Hypothalamus (tissue), 51 donors: Measurements from ENCODE around the gene TMEM59L.
"Not testable (repeated sequence)": the region's sequence is repeated elsewhere in the genome, so short reads cannot be mapped to it uniquely, and the experiment has no call there.

Source experiments
- DNase-seq, 51 donors: peaks; one replicate each; lab custom pipeline; 2025; lab: John Stamatoyannopoulos, UW

TMEM59L gene

DNA sequence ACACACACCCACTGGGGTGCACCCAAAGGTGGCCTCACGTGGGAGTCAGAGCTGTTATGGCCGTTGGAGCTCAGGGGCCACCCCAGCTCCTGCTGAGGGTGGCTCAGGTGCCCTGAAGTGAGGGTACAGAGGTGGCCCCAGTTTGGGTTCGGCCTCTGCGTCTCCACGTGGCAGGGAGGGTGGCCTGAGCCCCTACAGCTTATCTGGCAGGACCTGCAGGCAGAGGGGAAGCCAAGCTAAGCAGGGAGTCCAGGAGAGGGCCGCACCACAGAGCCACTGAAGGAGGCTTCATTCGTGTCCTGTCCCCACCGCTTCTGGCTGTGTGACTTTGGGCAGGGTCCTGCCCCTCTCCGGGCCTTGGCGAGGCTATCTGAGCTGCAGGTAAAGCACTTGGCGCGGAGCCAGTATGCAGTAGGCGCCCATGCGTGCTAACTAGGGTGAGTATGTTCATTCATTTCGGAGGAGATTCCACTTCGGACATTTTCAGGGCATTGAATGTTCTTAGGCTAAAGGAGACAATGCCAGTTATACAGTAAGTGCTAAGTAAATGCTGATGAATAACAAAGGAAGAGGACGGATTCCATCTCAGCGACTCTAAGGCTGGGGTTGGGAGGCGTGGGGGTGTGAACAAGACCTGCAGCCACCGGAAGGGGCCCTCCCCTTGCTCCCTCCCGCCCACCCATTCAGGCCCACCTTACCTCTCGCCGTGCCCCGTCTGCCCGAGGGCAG, 19.1 kb upstream of the TMEM59L start:
- peak in 2 of 51 donors; percentile 5 to 6 for DNase-seq

DNA sequence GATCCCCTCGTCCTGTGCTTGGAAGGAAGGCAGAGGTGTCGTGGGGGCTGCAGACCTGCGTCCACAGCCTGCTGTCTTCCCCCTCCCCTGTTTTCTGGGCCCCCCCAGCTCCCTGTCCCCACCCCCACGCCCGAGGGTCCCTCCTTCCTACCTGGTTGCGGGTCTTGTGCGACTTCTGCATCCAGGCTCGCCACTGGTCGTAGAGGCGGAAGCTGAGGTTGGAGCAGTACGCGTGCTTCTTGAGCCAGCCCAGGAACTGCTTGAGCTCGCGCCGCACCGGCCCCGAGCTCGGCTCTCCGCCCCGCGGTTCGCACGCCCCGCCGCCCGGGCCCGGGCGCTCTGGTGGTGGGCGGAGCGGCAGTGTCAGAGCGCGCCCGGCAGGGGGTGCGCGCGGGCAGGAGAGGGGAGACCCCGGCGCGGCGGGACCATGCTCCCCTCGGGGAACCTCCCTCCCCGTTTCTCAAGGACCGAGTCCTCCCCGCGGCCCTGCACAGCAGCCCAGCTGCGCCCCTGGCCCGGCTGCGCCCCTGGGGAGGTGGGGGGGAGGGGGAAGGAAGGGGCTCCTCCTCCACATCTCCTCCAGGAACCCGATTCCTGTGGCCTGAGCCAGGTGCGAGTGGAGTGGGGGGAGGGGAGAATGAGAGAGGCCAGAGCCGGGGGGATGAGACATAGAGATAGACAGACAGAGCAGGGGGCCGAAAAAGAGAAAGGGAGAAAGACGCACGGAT, 18.4 kb upstream of the TMEM59L start:
- DNase-seq = peak in 37 of 51 donors; percentile 7 to 70 (median 40)

DNA sequence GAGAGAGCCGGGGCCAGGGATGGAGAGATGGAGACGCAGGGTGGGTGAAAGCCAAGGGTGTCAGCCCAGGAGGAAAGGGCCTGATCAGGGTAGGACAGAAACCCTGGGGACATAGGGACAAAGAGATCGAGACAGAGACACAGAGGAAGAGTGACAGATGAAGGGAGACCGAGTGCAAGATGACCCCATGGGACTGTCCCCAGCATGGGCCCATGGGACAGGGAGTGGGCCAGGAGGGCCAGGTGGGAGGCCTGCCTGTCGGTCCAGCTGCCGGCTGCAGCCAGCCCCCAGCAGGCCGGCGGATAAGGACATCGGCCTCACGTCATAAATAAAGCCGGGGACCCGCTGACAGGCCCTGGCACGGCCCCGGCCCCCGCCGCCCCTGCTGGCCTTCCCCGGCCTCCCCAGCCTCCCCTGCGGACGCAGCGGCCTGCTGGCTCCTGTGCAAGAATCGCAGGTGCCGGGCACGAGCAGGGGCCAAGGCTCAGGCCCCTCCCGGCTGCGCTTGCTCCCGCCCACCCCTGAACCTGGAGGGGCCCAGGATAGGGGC, 17.8 kb upstream of the TMEM59L start:
- no peak for DNase-seq

DNA sequence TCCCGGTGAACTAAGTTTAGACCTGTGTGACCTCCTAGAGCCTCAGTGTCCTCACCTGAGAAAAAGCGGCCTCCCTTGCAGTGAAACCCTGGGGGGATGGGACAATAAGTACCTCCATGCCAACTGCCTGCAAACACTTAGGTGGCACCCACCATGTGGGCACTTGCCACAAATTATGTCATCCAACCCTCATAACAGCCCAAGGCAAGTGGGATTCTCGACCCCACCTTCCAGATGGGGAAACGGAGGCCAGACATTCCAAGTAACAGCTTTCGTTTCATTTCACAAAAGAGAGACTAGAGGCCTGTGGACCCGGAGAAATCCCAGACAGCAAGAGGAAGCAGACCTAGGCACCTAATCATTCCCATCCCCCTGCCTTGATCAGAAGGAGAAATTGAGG, 17.2 kb upstream of the TMEM59L start:
- no peak for DNase-seq

DNA sequence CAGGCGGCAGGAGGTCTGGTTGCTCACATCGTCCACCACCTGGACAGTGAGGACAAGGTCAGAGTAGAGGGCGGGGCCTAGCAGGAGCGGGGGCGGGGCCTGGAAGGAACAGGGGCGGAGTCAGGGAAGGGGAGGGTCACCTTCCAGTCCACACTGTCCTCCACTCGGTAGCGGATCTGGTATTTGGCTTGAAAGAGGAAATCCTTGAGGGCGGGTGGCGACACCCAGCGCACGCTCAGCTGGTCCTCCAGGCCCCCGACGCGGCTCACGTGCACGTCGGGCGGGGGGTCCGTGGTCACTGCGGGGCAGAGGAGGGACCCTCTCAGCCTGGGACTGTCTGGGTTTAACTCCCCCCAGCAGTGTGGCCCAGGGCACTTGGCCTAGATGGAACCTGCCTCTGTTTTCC, 15.9 kb upstream of the TMEM59L start:
- DNase-seq = peak in 3 of 51 donors; percentile 8 to 19 (median 16)

DNA sequence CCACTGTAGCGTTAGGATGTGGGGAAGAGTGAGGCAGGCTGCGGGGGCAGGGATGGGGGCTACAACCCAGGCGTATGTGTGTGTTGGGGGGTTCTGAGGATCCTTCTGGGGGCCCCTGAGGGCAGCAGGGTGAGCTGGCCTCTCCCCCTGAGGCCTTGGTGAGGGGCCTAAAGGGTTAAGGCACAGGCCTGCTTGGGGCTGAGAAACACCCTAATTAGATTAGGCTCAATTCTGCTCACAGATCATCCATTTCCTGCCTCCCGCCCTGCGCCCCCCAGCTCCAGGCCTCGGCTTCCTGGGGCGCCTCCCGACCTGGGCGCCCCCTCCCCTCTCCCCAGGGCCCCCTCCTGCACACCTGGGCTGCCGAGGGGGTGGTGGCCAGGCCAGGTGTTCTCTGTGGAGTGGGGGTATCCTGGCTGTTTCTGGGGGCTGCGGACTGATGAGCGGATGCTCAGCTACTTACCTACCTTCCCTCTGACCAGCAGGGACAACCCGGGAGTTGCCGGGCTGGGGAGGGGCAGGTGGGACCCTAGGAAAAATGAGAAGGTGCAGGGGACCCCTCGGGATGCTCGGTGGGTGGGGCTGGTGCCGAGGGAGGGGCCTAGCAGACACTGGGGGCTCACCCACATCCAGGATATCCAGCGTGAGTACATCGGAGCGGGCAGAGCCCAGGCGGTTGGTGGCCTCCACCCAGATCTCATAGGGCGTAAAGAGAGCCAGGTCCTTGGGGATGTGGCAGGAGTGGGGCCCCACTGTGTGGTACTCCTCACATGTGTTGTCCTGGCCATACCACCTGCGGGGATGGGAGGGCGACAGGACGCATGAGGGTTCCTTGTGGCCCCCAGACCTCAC, 14.6 kb upstream of the TMEM59L start:
- no peak for DNase-seq

DNA sequence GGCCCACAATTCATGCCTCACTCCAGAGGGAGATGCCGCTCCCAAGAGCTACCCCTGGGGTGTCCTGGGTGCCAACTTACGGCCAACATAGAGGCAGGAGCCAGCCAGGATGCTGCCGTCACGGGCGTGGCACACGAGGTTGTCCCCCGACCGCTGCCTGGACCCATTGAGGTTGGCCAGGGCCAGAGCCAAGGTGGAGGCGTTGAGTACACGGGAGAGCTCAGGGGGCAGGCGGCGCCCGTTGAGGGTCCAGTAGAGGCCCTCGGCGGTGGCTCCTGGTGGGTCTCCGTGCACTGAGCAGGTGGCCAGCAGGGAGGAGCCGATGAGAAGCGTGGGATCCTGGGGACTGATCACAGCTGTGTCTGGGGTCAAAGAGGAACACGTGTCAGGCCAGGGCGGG, 13.2 kb upstream of the TMEM59L start:
- DNase-seq = no peak

DNA sequence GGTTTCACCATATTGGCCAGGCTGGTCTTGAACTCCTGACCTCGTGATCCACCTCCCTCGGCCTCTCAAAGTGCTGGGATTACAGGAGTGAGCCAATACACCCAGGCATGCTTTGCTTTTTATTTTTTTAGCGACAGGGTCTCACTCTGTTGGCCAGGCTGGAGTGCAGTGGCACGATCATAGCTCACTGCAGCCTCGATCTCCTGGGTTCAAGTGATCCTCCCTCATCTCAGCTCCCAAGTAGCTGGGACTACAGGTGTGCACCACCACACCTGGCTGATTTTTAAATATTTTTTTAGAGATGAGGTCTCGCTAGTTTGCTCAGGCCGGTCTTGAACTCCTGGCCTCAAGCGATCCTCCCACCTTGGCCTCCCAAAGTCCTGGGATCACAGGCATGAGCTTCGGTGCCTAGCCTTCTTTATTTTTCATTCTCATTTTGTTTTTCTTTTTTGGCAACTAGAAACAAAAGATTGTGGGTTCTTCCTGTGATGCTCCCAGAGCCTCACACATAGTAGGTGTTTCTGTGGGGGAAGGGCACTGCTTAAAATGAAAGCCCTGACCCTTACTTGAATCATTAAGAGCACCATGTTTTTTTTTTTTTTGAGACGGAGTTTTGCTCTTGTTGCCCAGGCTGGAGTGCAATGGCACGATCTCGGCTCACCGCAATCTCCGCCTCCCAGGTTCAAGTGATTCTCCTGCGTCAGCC, 11.8 kb upstream of the TMEM59L start:
- DNase-seq = not testable (repeated sequence)

DNA sequence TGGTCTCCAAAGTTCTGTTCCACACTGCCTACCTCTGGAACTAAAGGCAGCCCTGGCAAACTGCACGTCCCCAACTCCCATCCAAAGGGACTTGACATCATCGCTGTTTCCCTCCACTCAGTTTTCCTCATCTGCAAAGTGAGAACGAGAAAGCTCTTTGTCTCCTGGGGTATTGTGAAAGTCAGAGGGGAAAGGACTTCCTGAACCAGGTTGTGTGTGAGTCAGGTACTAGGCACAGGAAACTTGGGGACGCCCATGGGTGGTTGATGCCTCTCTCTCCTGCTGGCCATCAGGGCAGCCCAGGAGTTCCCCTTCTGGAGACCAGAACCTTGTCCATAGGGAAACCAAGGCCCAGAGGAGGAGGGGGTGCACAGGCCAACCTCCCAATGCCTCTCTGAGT, 10.8 kb upstream of the TMEM59L start:
- DNase-seq = no peak

DNA sequence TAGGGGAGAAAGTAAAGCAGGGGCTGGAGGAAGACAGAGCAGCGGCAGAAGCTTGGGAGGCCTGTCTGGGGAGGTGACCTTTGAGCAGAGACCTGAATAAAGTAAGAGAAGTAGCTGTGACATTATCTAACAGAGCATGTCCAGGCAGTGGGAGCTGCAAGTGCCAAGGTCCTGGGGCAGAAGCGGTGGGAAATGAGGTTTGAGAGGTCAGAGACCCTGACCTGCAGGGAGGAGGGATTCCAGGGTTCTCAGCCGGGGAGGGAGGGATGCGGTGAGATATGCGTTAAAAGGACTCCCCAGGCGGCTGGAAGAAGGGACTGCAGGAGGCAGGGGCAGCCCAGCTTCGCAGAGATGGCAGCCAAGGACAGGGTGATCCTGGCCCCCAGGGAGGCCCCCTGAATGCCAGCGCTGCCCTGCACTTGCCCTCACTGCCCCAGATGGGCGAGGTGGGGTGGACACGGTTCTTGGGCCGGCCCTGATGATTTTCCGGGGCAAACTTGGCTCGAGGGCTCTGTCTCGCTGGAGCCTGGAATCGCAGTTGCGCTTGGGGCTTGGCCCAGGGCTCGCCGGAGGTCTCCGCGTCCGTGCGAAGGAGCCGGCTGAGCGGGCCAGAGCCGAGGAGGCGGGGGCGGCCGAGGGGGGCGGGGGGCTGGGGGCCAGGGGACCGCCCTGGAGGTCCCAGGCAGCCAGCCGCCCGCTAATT, 9.3 kb upstream of the TMEM59L start:
- no peak for DNase-seq

DNA sequence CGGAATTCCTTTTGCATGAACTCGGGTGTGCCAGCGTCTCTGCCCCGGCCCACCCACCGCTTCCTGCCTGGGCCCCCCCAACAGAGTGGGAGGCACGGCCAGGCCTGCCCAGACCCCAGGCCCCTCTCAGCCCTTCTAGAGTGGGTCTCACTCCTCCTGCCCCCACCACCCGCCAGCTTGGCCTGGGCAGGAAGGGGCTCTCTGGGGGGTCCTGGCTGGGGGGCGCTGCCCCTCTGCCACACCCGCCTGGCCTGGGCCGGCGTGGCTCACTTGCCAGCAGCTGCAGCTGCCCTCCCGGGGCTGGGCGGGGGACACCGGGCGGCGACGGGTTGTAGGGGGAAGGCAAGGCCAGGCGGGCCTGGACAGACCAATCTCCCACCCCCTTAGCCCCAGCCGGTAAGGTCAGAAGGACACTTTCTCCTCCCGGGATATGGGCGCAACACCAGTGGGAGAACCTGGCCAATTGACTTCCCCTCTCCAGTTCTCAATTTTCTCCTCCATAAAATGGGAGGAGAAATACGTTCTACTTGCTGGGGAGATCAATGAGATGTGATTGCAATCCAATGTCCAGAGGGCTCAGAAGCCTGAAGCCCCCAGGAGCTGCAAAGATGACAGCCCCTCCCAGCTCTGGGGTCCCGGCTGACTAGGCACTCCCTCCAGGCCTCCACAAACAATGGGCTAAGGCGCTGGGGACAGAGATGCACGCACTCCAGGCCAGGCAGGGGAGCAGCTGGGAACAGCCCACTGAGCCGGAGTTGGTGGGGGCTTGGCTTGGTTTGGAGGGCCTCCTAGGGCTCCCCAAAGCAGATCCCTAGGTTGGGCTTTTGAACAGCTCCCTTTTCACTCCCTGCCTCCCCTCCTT, 8.5 kb upstream of the TMEM59L start:
- DNase-seq = no peak

DNA sequence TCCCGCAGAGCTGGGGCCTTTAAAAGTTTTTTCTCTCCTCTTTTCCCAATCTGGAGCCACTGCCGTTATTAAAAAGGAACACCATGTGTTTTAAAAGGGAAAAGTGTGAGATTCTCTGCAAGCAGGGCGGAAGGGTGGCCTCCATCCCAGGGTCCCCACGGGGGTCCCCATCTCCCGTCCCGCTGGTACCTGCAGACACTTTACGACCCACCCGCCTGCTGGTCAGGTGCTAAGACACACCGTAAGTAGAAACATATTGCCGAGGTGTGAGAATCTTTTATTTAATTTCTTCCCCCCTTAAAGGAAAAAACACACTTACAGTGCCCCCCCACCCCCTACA, 7.9 kb upstream of the TMEM59L start:
- no peak for DNase-seq

DNA sequence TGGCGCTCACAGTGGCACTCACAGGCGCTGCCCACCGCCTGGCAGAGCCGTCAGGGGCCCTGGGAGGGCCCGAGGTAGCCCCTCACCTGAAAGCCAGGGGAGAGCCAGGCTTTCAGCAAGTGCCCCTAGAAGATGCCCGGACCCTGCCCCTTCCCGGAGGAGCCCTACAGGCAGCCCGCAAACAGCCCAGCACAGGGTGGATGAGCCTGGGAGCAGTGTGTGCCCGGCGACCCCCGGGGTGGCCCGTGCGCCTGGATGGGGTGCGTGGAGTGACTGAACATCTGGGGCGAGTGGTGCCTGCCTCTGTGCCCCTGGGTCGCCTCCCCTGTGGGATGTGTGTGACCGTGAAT, 7.5 kb upstream of the TMEM59L start:
- DNase-seq = no peak

DNA sequence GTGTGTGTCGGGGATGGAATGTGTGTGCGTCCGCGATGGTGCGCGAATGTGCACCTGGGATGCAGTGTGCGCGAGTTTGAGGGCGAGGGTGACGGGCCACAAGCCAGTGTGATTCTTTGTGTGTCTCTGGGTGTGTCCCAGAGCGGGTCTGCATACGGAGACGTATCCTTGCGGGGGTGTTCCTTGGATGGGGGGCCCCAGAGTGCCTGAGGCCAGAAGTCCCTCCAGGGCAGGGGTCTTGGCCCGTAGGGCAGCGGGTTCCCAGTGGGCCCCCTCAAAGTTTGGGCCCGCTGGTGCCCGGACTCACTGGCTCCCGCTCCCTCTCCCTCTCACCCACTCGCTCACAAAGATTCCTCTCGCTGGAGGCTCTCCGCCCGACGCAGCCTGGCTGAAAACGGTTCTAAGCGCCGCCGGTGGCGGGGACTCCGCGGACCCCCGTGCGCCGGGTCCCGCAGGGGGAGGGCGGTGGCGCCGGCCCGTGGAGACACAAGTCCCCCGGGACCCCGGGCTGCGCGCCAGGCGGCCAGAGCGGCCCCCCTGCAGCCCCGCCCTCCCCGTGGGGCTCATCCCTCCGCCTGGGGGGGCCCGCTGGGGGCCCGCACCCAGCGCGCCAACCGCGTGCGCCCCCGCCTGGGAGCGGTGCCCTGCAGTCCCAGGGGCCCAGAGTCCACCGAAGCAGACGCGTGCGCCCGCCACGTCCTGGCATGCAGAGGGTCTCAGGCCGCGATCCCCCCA, 7.0 kb upstream of the TMEM59L start:
- no peak for DNase-seq

DNA sequence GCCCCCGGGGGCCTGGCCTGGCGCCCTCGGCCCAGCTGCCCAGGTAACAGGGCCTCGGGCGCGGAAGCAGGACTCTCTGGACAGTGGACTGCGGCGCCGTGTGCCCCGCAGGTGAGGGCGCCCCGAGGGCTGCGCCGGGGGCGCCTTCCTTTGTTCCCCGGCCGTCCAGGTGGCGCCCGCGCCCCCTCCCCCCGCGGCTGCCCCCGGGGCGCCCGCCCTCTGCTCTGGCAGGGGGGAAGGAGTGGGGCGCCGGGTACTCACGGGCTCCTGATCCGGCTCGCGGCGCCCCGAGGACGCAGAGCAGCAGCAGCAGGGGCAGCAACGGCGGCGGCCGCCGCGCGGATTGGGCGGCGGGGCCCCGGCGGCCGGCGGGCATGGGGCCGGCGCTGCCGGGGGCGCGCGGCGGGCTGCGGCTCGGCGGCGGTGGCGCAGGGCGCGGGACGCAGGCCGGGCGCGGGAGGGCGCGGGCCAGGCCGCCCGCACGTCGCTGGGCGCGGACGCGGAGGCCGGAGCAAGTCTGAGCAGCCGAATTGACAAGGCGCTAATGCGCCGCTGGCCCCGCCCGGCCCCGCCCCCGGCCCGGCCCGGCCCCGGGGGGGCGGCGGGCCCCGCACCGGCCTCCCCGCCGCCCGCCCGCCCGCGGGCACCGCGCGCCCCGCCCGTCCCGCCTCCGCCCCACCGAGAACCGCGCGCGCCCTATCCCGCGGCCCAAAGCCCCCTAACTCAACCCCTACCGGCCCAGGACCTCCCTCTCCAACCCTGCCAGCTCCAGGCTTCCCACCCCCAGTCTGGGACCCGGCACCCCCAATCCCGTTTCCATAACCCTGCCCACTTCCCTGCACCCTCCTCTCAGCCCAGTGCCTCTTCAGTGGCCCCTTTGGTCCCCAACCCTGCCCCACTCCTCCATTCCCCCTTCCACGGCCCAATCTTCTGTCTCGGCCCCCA, 6.1 kb upstream of the TMEM59L start, which contains the start of gene CRLF1:
TSS of gene CRLF1 (minus strand) at position 519 of the 945 bp plus-strand sequence. CDS start at position 376, 143 bp downstream.
- no peak for DNase-seq

DNA sequence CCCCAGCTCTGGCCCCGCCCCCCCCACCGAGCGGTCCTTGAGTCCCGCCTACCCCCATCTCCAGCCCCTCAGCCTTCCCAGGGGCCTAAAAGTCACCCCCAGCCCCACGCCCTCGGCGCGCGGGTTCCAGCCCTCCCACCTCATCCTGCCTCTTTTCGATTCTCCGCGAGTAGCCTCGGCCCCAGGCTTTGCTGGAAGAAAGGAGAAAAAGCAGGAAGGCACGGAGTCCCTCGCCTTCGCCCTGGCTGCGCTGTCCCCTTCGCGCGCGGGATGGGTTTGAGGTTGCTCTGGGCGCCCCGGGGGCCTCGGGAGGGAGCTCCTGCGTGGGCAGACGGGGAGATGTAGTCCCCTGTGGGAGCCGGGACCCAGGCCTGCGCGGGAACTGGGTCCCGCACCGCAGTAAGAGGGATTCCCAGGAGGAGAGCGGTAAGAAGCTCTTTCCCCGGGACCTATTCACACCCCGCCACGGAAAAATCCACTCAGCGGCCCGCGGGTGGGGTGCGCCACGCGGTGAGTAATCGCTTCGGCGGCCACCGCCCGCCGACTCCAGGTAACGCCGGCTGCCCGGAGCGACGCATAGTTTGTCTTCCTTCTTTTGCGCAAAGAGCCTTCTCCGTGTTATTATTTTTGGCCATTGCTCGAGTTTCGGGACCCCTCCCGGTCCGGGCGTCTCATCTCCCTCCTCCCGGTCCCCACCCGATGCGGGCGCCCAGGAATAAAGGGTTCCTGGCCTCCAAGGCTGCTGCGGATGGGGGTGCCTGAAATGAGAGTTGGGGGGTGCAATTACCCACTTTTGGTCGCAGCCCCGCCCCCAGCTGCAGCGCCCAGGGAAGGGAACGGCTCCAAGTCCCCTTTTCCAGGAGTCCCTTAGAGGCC, 5.2 kb upstream of the TMEM59L start:
- DNase-seq = peak in 1 of 51 donors; percentile 14
